GM10847 (cell line): ENCODE measurements around the gene ATP8A1.

ENCODE experiments used
- POLR2A ChIP-seq: IDR thresholded peaks from 2 replicates; pipeline ENCODE4 v1.6.1; 2011; ENCODE audit not compliant: insufficient read length; ENCODE audit errors: extremely low read depth

Gene ATP8A1

DNA sequence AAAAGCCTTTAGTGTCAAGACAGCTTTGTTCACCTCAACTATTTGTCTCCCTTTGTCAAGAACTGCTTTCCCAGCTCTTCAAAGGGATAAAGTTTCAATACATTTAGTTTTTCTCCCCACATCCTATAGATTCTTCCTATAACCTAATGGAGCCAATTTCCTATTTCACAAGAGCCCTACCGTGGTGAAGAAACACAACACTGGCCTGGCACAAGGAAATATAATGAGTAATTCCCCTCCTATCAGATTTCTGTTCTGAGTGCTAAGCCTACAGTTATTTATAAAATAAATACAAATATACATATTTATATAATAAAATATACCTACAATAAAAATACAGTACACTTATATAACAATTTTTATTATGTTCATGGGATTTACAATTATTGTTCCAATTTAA, 169.7 kb downstream of the ATP8A1 start:
- no peak for TF ChIP-seq POLR2A

DNA sequence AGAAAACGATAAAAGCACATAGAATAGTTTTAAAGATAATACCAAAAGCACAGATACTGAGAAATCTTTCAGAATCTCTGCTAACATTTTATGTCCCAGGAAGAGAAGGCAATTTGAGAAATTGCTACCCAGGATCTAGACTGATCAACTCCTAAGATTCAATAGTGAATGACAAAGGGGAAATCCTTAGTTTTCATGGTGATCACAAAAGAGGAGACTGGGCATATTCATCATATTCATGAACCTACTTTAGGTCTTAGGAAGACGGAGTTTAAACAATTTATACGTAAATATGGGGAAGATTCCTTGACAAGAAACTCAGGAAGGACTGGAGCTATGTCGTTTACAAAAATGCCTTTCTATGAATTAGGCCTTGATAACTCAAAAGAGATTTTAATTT, 172.3 kb downstream of the ATP8A1 start:
- no peak for TF ChIP-seq POLR2A

DNA sequence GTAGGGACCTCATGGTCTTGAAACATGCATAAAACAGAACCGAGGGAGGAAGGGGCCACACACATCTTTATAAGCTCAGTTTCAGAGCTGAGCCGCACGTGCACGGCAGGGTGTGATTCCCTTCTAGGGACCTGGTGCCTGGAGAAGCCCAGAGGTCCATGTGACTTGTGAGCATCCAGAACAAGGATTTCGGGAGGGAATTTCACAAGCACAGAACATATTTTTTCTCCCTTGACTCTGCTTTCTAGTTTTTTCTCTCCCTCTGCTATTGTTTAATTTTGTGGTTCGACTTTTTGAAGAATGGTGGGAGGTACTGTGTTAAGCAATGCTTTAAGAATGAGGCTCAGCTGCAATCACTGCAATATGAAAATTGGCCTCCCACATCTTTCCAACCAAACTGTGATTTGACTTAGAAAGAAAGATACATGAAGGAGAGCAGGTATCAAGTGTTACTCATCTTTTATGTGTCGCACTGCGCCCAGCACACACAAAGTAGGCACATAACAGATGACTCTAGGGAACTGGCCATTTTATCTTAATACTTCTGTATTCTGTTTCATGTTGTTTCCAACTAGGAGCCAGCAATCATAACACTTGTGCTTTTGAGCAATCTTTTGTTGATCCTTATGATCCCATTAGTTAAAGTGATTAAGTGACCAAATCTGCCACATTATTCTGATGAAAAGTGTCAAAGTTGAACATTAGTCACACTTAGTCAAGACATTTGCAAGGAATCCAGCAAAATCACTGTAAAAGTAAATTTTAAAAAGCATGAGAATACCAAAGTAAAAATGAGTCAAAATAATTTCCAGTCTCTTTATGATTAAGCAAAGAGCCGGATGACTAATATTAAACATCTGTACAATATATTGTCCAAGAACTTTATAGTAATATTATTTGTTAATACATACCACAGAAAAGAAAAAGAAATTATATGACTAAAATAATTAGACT, 173.2 kb downstream of the ATP8A1 start:
- no peak for TF ChIP-seq POLR2A

DNA sequence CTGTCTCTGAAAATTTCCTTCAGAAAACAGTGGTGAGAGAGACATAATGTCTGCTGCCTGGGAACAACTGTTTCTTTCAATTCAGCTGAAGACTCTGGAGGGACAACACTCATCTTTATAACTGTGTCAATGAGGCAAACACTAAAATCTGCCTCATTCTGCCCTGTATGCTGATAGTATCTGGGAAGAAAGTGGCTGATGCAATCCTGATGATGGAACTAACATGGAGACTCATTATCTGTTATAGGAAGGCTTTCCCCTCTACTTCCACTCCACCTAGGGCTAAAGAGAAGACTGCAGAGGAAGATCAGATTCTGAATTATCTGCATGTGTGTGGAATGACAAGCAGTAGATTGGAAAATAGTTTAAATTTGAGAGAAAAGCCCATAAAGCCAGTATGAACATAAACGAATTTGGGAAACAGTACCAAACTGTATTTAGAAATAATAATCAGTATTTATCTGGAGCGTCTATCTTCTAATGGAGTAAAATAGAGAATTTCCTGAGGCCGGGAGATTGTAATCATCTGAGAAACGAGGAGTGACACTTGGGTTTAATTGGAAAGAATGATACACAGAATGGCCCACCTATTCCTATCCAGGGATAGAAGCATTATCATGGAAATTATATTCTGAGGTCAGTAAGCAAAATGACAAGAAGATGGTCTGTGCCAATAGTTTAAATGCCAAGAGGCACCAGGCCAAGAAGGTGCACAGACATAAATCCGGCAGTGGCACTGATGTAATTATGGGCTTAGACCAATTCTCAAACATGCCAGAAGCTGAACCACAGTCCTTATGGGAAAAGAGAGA, 174.2 kb downstream of the ATP8A1 start:
- no peak for TF ChIP-seq POLR2A

GRCh38 chr4:42480717-42481116, 176.2 kb downstream of the ATP8A1 start:
- no peak for TF ChIP-seq POLR2A

DNA sequence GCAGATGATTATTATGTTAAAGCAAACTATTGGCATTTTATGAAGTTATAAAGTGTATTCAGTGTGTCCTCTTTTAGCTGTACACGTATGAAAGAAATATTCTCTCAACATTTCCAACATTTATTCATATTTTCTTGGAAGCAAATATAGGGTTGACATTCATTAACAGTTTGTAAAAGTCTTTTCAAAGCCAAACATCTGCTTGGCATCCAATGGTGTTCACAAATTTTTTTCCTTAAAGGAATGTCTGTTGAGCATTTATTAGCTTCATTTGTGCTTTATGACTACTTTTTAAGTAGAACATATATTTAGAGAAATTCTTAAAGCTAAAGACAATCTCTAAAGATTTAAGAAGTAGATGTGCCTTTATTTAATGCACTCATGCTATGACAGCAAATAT, 176.6 kb downstream of the ATP8A1 start:
- TF ChIP-seq POLR2A = no peak

DNA sequence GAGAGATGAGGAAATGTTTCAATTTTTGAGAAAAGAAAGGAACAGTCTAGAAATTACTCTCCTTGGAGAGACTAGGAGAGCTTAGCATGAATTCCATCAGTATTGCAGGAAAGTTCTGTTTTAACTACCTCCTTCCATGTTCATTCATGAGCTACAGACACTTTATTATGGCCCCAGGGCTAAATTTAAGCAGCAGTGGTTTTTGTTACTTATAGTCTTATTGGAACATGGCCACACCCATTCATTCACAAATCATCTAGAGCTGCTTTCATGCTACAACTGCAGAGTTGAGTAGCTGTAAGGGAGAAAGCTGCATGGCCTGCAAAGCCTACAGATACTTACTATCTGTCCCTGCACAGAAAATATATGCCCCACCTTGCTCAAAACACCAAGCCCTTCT, 178.0 kb downstream of the ATP8A1 start:
- no peak for TF ChIP-seq POLR2A

- TF ChIP-seq POLR2A = no peak
Observed at GRCh38 chr4:42478509-42478908, 178.4 kb downstream of the ATP8A1 start.

DNA sequence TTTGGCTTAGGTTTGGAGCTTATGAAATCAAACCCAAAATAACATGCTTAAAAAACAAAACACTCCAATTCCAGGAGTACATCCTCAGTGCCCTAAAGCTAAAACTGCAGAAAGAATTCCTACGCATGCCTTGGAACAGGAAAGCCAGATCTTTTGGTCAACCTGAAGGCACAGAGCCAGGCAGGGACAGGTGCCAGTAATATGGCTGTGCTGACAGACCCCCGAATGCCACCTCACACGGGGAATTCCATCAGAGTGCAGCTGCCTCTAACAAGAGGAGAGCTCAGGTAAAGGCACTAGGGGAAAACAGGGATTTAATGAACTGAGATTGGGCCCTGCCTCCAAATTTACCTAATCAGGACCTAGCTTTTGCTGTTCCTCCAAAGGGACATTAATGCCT, 182.5 kb downstream of the ATP8A1 start:
- TF ChIP-seq POLR2A = no peak

DNA sequence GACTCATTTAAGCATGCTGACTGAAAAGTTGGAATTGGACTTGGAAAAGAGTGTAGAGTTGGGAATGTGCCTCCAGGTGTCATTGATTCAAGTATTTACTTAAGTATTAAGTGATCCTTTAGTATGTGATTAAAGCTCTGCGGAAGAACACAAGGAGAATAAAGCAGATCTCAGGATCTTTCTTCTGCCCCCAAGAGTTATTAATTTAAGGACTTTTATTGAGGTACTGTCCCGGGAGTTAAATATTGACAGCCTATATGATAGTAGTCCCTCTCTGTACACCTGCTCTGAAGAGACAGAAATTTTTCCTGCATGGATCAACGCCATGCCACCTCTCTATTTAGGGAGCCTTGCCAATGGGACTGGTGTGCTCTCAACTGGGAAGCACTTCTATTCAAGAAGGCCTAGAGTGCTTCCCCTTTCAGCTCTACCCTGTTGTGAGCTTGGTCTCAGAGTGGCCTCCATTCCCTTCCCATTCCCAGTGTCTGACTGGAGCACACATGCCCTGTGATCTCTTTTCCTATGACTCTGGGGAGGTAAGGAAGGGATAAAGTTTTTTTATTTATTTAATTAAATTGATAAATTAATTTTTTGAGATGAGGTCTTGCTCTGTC, 183.7 kb downstream of the ATP8A1 start:
- no peak for TF ChIP-seq POLR2A

- TF ChIP-seq POLR2A = no peak
Observed at GRCh38 chr4:42471896-42472295, 185.0 kb downstream of the ATP8A1 start.

DNA sequence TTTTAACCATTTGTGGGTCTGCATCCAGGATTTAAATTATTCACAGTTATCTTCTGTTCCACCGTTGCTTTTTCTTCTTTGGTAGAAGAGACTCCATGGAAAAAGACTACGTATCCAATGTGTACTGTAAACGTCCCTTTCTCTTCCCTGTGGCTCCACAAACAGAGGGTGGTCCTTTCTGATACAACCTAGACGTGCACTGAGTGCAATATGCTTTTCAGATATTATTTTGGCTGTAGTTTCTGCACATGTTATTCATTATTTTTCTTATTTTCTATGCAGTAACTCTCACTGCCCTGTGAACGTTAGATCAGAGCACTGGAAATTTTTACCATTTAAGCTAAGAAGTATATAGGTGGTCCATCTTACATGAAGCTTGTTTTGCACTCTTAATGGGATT, 186.9 kb downstream of the ATP8A1 start:
- TF ChIP-seq POLR2A = no peak

- no peak for TF ChIP-seq POLR2A
Observed at GRCh38 chr4:42466273-42466844, 190.5 kb downstream of the ATP8A1 start.

GRCh38 chr4:42464550-42465094, 192.3 kb downstream of the ATP8A1 start:
- TF ChIP-seq POLR2A = no peak

- no peak for TF ChIP-seq POLR2A
Observed at GRCh38 chr4:42460043-42460442, 196.9 kb downstream of the ATP8A1 start.
